ENCODE measurements around the gene ABTB1.

DNA sequence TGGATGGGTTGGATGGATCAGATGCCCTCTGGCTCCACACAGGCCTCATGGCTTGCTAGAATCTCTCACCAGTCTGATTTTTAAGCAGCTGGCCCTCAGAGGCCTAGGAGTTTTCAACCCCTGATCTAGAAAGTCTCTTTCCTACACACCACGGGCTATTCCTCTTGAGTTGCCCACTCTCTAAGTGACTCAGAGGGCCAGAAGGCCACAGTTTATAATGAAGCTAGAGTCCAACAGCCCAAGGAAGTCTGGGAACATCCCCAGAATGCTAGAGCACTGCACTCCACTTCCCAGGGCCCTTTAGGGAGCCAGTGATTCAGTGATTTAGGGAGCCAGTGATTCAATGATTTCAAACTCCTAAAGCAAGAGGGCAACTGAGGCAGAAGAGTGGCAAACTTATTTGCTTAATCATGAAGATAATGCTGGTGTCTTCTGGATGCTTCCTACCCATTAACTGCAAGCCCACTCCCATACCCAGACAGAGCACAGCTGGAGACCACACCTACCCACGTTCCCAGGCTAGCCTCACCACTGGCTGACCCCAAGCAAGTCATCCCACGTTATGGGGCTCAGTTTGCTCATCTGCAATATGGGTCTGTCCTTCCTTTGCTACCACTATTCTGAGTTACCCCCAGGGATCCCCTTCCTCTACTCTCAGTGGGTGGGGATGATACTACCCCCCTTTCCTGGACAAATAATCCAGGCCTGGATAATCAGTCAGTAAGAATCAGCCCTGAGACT lies 36.7 kb downstream of the ABTB1 start:
- no peak for TF ChIP-seq POLR2AphosphoS5 (IDR thresholded peaks at IDR 0.05)
- TF ChIP-seq CTCF (IDR thresholded peaks at IDR 0.05) = no peak
- no peak for TF ChIP-seq POLR2A (IDR thresholded peaks at IDR 0.05)

All from gastroesophageal sphincter (tissue), 3 donors.